Activated T-cell treated with anti-CD3 and anti-CD28 coated beads for 24 hours (primary cell): ENCODE data around the gene ASCL5.
"Not testable (repeated sequence)": the region's sequence is repeated elsewhere in the genome, so short reads cannot be mapped to it uniquely, and the experiment has no call there.

ENCODE experiments used
- DNase-seq: peaks from one replicate; pipeline ENCODE4 v3.0.0-alpha.2; 2020; ENCODE audit warnings: low read depth

Gene ASCL5

DNA sequence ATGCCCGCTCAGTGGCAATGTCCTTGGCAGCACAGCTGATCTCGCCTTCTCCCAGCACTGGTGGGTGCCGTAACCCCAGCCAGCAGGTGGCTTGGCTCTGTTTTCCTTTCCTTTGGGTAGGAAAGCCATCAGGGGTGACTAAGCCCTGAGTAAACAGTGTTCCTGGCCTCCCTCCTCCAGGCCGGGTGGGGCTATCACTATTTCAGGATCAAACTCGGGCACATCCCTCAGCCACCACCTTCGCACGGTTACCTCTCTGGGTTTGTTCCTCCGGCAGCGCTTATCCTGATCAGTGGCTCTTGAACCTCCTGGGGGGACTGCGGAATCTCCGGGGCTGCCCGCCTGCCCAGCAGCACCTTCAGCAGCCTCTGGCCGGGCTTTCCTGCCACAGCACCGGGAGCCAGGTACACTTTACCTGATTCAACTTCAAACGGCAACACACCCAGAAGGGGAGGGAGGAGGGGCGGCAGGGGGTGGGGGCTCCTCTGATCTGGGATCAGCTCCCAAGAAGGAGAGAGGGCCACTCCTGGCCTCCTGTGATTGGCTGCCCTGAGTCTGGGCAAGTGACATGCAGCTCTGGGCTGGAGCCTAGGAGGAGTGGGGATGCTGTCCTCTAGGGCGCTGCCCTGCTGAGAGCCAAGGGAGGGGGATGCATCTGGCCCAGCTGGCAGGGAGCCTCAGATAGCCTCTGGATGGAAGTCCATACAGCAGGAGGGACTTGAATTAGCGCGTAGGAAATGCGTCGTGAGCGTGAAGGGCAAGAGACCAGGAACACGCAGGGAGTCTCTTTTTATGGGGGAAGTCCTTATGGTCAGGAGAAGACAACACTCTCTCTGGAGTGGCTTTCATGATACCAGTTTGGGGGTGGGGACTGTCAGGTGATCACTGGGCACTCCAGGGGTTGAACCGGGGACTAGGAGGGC lies at the start of gene ASCL5:
ASCL5 (minus strand) TSS at position 353 of the 923 bp plus-strand sequence. CDS start 11,812 bp downstream, outside the sequence.
- no peak for DNase-seq

GRCh38 chr1:201175820-201176500 lies 49.0 kb upstream of the ASCL5 start:
- DNase-seq: no peak

GRCh38 chr1:201173736-201174135 lies 46.8 kb upstream of the ASCL5 start:
- no peak for DNase-seq

- no peak for DNase-seq
Observed at GRCh38 chr1:201172999-201173610, 46.1 kb upstream of the ASCL5 start.

DNA sequence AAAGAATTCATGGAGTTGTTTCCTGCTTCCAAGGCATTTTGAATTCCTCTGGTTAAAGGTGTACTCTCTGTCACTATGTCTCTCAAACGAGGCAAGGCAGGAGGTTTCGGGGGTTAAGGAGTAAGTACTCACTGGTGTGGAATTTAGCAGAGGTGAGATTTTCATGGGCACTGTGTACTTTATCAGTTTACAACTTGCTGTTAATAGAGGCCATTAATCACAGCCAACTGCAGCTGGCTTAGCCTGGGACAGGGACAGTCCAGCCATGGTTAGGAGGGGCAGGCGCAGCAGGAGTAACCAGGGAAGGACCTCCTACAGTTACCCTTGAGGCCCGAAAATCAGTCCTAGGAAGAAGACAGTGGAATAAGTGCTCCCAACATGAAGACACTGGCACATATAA lies 45.3 kb upstream of the ASCL5 start:
- DNase-seq: no peak

- peak; percentile 58 for DNase-seq
Observed at GRCh38 chr1:201171063-201172036, 44.4 kb upstream of the ASCL5 start.

DNA sequence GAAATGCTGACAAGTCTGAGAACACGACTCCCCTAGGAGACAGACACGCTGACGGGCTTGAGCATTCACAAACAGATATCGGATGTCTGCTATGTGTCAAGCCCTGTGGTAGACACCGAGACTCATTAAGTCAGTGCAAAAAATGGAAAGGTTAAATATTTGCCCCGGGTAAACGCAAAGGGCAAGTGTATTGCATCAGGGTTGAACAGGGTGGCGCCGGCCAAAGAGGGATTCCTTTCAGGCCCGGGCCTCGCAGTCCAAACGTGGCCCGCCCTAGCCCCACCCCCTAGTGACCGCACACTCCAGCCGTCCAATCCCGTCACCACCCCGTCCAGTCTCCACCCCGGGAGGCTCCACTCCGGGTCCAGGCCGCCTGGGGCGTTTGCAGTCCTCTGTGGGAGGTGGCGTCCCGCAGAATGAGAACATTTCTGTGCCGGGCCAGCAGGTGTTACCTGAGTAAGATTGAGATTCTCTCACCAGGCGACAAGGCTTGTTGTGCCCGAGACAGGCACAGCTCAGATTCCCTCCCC lies 43.6 kb upstream of the ASCL5 start:
- peak; percentile 58 for DNase-seq

GRCh38 chr1:201169971-201170532 lies 43.1 kb upstream of the ASCL5 start:
- DNase-seq: no peak

GRCh38 chr1:201169203-201169602 lies 42.2 kb upstream of the ASCL5 start:
- no peak for DNase-seq

- no peak for DNase-seq
Observed at GRCh38 chr1:201167041-201167991, 40.3 kb upstream of the ASCL5 start.

DNA sequence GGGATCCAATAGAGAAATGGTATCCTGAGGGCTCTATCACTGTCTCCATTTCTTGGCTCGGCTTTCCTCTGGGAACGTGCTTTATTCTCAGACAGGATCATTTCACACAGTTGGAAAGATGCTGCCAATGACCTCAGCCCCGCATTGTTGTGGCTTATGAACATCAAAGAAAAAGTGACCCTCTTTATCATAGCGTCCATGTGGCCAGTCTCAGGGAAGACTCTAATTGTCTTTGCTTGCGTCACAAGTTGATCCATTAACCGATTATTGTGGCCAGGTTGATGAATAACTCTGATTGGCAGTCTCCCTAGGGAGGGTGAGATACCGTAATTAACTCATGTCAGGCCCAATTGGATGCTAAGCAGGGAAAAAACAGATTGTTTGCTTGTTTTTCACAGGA lies 37.7 kb upstream of the ASCL5 start:
- no peak for DNase-seq

DNA sequence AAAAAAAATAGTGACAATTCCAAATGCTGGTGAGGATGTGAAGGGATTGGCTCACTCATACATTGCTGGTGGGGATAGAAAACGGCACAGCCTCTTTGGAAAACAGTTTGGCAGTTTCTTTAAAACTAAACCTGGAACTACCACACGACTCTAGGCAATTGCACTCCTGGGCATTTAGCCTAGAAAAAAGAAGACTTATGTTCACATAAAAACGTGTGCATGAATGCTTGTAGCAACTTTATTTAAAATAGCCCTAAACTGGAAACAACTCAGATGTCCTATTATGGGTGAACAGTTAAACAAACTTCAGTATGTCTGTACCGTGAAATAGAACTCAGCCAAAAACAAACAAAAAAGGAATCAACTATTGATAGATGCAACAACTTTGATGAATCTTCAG lies 36.7 kb upstream of the ASCL5 start:
- no peak for DNase-seq

DNA sequence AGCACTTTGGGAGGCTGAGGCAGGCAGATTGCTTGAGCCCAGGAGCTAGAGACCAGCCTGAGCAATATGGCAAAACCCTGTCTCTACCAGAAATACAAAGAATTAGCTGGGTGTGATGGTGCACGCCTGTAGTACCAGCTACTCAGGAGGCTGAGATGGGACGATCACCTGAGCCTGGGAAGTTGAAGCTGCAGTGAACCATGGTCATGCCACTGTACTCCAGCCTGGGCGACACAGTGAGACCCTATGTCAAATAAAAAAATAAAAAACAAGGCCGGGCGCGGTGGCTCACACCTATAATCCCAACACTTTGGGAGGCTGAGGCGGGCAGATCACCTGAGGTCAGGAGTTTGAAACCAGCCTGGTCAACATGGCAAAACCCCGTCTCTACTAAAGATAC lies 36.1 kb upstream of the ASCL5 start:
- DNase-seq: not testable (repeated sequence)

DNA sequence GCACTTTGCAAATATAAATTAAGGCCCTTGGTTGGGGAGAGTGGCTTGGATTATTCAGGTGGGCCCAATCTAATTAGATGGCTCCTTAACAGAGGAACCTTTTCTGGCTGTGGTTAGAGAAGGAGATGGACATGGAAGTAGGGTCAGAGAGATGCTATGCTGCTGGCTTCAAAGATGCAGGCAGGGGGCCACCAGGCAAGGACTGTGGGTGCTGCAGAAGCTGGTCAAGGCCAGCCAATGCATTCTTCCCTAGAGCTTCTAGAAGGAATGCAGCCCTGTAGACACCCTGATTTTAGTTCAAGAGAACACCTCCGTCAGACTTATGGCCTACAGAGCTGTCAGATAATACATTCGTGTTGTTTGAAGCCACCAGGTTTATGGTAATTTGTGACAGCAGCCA lies 31.0 kb upstream of the ASCL5 start:
- no peak for DNase-seq

DNA sequence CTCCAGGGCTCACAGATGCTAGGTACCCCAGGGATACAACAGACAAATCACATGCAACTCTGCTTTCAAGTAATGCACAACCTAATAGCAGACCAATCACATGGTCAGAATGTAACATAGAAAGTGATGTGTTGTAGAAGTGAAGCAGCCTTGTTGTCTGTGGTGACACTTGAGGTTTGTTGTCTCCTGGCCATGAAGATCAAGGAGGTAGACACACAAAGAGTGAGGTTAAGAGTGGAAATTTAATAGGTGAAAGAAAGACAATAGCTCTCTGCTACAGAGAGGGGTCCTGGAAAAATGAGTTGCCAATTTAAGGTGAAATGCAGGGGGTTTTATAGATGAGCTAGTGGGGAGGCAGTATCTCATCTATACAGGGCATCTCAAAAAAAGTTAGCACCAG lies 29.8 kb upstream of the ASCL5 start:
- no peak for DNase-seq

DNA sequence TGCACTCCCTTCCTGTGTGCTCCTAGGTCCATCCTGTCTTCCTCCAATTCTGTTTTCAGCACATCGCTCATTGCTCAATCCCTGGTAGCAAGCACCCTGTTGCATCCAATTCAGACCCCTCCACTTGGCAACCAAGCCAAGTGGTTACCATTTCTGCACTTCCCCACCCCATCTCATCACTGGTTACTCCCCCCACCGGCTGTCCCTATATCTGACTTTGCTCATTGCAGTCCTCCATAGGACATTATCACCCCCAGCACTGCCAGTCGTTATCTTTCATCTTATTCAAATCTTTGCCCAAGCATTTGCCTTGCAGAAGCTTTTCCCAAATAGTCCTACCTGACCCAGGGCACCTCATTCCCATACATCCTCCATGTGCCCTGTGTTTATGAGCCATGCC lies 29.4 kb upstream of the ASCL5 start:
- DNase-seq: no peak

DNA sequence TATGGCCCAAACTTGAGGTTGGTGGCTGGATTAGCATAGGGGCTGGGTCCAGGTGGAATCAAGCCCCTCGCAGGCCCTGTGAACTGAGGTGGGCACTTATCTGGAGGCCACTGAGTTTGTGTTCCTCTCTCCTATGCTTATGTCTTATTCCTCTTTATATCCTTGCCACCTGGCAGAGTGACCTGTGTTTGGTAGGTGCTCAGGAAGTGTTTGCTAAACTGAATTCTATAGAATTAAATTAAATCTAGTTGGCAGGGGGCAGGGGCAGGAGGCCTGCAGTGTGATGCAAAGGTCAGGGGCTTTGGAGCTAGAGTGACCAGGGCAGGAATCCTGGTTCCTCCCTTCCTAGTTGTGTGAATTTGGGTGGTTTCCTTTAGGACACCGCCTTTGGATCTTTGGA lies 28.4 kb upstream of the ASCL5 start:
- DNase-seq: no peak

GRCh38 chr1:201154389-201155165 lies 27.6 kb upstream of the ASCL5 start, which contains the start of gene TMEM9:
Gene TMEM9, minus strand, starts transcription at chr1:201154474. Its CDS starts 551 bp downstream, at chr1:201153923.
- peak; percentile 97 for DNase-seq
